Endothelial cell of umbilical vein (primary cell): ENCODE data around the gene C11orf58.

Experiments
- POLR2A ChIP-seq: IDR thresholded peaks from 2 replicates; pipeline ENCODE4 v1.6.1; 2012; ENCODE audit warnings: low read depth, mild to moderate bottlenecking, control low read depth, low read length
- POLR2AphosphoS5 ChIP-seq: IDR thresholded peaks from 2 replicates; pipeline ENCODE4 v1.6.1; 2012; ENCODE audit warnings: low read depth, mild to moderate bottlenecking, control low read depth, low read length, moderate library complexity; ENCODE audit not compliant: insufficient read depth
- TF ChIP-seq, protein P1 (sequence below), 2 donors: IDR thresholded peaks; 1 replicate in 1 of 2; 2 replicates in 1 of 2; pipeline ENCODE4 v1.5.1; 2011; ENCODE audit warnings: low read length in 2 of 2, mild to moderate bottlenecking in 2 of 2, moderate library complexity in 2 of 2, control low read depth in 1 of 2, inconsistent platforms in 1 of 2, low read depth in 1 of 2; ENCODE audit not compliant: insufficient read depth in 1 of 2; ENCODE audit errors: extremely low read depth in 1 of 2

DNA sequence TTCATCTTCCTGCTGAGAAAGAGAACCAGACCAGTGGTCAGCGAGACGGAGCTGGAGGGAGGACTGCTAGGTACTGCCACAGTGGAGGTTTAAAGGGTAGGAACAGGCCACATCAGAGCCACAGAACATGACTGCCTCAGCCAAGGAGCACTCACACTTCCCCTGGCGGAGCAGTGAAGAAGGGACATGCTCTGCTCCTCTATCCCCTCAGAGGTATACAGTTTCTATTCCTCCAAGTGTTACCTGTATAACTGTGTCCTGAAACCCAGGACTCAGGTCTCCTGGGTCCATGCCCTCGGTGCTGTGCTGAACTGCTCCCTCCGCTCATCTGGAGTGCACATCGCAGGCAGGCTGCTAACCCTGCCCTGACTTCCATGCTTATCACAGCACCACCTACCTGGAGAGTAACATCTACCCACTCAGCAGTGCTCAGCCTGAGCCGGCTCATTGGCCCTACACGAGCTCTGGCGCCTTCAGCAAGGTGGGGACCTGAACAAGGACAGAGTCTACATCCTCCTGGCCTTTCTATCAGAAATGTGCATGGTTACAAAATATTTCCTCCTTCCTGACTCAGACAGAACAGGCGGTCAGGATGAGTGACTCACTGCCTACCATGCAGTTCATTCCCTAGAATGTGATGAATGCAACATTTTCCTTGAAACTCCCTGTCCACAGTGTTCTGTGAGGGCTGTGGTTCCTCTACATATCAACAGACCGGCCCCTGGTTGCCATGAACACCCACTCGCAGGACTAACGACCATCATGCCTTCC lies 52.9 kb downstream of the C11orf58 start:
- TF ChIP-seq, protein P1, sequence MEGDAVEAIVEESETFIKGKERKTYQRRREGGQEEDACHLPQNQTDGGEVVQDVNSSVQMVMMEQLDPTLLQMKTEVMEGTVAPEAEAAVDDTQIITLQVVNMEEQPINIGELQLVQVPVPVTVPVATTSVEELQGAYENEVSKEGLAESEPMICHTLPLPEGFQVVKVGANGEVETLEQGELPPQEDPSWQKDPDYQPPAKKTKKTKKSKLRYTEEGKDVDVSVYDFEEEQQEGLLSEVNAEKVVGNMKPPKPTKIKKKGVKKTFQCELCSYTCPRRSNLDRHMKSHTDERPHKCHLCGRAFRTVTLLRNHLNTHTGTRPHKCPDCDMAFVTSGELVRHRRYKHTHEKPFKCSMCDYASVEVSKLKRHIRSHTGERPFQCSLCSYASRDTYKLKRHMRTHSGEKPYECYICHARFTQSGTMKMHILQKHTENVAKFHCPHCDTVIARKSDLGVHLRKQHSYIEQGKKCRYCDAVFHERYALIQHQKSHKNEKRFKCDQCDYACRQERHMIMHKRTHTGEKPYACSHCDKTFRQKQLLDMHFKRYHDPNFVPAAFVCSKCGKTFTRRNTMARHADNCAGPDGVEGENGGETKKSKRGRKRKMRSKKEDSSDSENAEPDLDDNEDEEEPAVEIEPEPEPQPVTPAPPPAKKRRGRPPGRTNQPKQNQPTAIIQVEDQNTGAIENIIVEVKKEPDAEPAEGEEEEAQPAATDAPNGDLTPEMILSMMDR (IDR thresholded peaks at IDR 0.05; ENCODE audit: extremely low read depth in 1 of 2, insufficient read depth in 1 of 2, low read depth in 1 of 2, low read length in 2 of 2), result no peak
- TF ChIP-seq POLR2A, result peak; percentile 55
- TF ChIP-seq POLR2AphosphoS5, result peak; percentile 80
